Measurements from ENCODE around the gene PTPRN2.

DNA sequence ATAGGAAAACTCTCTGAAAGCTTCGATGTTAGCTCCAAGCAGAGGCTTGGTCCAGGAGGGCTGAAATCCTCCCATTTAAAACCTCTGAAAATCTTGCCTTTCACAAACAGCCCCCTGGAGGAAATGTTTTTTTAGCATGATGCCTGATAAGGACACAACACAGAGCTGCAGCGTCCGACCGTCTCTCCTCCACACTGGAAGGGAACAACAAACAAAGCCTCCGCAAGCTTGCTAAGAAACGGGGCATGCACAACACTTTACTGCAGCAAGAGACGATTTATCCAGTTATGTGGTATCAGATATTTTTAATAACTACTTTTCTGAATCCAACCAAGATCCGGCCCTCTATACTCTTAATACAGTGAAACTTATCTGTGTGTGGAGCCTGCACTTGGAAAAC, 182.3 kb downstream of the PTPRN2 start:
- TF ChIP-seq POLR2A (IDR thresholded peaks at IDR 0.05) (no peak), CTCF (IDR thresholded peaks at IDR 0.05) (no peak), POLR2AphosphoS5 (IDR thresholded peaks at IDR 0.05) (no peak)
